Loucy (cell line): ENCODE results near the gene ZNF611.

Experiments used
- CTCF ChIP-seq: fragments of 200-600 bp; sonication (generic); conservative IDR thresholded peaks from 2 replicates; pipeline ENCODE4 v1.5.1; 2014; ENCODE audit warnings: mild to moderate bottlenecking, antibody characterized with exemption, low read length
- EZH2phosphoT487 ChIP-seq: fragments of 200-600 bp; IDR thresholded peaks from 2 replicates; pipeline ENCODE4 v1.6.1; 2018; ENCODE audit warnings: antibody characterized with exemption, mild to moderate bottlenecking, moderate library complexity, borderline replicate concordance

DNA sequence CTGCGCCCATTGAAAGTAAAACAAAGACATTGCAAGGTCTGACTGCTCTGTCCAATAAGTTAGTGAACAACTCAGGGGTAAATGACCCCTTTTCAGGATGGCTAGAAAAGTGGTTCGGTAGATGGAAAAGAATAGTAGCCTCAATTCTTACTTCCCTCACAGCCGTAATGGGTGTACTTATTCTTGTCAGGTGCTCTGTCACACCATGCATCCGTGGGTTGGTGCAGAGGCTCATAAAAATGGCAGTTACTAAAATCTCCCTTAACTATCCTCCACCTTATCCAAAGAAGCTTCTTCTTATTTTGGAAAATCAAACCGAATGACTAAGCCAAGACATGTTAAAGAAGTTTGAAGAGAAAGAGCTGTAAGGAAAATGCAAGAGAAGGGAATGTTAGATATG, 65.3 kb downstream of the ZNF611 start:
- TF ChIP-seq CTCF (no peak), EZH2phosphoT487 (no peak)
